Vagina (tissue), 2 donors: ENCODE data around the gene NOC4L.

ENCODE experiments used
- POLR2A ChIP-seq, 2 donors: fragments of 450-650 bp; IDR thresholded peaks; one replicate each; pipeline ENCODE4 v1.6.1; 2017; ENCODE audit warnings: antibody characterized with exemption in 2 of 2, mild to moderate bottlenecking in 2 of 2, moderate library complexity in 2 of 2
- TF ChIP-seq, protein P1 (sequence below), 3 experiments: fragments of 450-650 bp in 2 of 3; fragments of 200-600 bp in 1 of 3; sonication (generic) in 1 of 3; IDR thresholded peaks; one replicate each; pipeline ENCODE4 v1.5.1; 2017 to 2019; ENCODE audit warnings: antibody characterized with exemption in 3 of 3, mild to moderate bottlenecking in 2 of 3, moderate library complexity in 2 of 3

DNA sequence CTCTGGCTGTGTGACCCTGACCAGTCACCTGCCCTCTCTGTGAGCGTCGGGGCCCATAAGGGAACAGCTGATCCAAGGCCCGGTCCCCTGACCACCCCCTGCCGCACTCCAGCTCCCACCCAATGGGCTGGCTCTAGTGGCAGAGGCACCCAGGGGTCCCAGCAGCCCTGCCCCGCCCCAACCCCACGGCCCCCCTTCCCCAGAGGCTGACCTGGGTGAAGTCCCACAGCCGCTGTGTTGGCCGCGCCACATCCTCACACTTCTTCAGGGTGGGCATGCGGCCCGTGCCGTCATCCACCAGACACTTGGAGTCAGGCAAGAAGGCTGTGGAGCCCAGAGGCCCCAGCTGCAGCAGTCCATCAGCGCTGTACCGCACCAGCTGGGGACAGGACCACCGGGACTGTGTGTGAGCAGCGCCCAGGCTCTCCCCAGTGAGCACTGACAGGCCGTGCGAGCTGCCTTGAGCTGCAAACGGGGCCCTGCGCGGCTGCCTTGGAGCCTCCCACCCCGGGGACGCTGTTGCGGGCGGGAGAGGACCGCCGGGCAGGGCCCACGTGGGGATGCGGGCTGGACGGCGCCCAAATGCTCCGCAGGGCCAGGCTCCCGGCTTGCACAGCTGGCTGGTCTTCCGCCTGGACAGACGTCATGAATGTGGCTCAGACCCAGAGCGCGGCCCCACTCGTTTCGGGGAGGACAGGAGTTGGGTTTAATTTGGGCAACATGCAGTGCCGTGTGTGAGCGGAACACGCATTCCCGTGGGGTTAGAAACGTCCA, 53.5 kb downstream of the NOC4L start:
- TF ChIP-seq, protein P1, sequence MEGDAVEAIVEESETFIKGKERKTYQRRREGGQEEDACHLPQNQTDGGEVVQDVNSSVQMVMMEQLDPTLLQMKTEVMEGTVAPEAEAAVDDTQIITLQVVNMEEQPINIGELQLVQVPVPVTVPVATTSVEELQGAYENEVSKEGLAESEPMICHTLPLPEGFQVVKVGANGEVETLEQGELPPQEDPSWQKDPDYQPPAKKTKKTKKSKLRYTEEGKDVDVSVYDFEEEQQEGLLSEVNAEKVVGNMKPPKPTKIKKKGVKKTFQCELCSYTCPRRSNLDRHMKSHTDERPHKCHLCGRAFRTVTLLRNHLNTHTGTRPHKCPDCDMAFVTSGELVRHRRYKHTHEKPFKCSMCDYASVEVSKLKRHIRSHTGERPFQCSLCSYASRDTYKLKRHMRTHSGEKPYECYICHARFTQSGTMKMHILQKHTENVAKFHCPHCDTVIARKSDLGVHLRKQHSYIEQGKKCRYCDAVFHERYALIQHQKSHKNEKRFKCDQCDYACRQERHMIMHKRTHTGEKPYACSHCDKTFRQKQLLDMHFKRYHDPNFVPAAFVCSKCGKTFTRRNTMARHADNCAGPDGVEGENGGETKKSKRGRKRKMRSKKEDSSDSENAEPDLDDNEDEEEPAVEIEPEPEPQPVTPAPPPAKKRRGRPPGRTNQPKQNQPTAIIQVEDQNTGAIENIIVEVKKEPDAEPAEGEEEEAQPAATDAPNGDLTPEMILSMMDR (IDR thresholded peaks at IDR 0.05) = no peak
- TF ChIP-seq POLR2A (IDR thresholded peaks at IDR 0.05) = no peak
